Measurements from ENCODE around the gene PLCH1.

GRCh38 chr3:155347901-155348300 is 397.0 kb downstream of the PLCH1 start:
- TF ChIP-seq CTCF (IDR thresholded peaks at IDR 0.05; ENCODE audit: low read length) (no peak), EZH2 (IDR thresholded peaks at IDR 0.05; ENCODE audit: borderline replicate concordance, low read length) (no peak)
